ENCODE data around the gene PPFIBP1.

GRCh38 chr12:27730097-27730588 is 206.1 kb downstream of the PPFIBP1 start:
- TF ChIP-seq CTCF (IDR thresholded peaks at IDR 0.05) (no peak), EP300 (IDR thresholded peaks at IDR 0.05) (no peak), POLR2A (IDR thresholded peaks at IDR 0.05) (no peak), POLR2AphosphoS5 (IDR thresholded peaks at IDR 0.05) (no peak)

Measured in stomach (tissue), 4 donors.